Measurements from ENCODE around the gene KRT38.
"Not testable (repeated sequence)": the region's sequence is repeated elsewhere in the genome, so short reads cannot be mapped to it uniquely, and the experiment has no call there.

KRT38 gene

GRCh38 chr17:41457676-41458075, 16.9 kb upstream of the KRT38 start:
- DNase-seq: no peak

- no peak for DNase-seq
Measured at GRCh38 chr17:41456204-41456603, 15.4 kb upstream of the KRT38 start.

- no peak for DNase-seq
Measured at GRCh38 chr17:41455236-41455635, 14.5 kb upstream of the KRT38 start.

- DNase-seq: no peak
Measured at GRCh38 chr17:41453066-41453465, 12.3 kb upstream of the KRT38 start.

- DNase-seq: no peak
Measured at GRCh38 chr17:41452281-41452680, 11.5 kb upstream of the KRT38 start.

GRCh38 chr17:41451154-41451728, 10.5 kb upstream of the KRT38 start:
- DNase-seq: no peak

- no peak for DNase-seq
Measured at GRCh38 chr17:41449008-41449407, 8.2 kb upstream of the KRT38 start.

GRCh38 chr17:41448506-41448905, 7.7 kb upstream of the KRT38 start:
- no peak for DNase-seq

GRCh38 chr17:41446806-41447205, 6.0 kb upstream of the KRT38 start:
- DNase-seq: no peak

- DNase-seq: no peak
Measured at GRCh38 chr17:41444640-41445039, 3.9 kb upstream of the KRT38 start.

- DNase-seq: no peak
Measured at GRCh38 chr17:41444186-41444585, 3.4 kb upstream of the KRT38 start.

- no peak for DNase-seq
Measured at GRCh38 chr17:41442739-41443138, 2.0 kb upstream of the KRT38 start.

GRCh38 chr17:41439375-41439774, 1.4 kb downstream of the KRT38 start:
- DNase-seq: no peak

GRCh38 chr17:41437769-41438168, 3.0 kb downstream of the KRT38 start:
- no peak for DNase-seq

- no peak for DNase-seq
Measured at GRCh38 chr17:41437254-41437653, 3.5 kb downstream of the KRT38 start.

- DNase-seq: no peak
Measured at GRCh38 chr17:41434415-41434814, 6.4 kb downstream of the KRT38 start.

GRCh38 chr17:41434005-41434404, 6.8 kb downstream of the KRT38 start:
- no peak for DNase-seq

GRCh38 chr17:41433586-41433985, 7.2 kb downstream of the KRT38 start:
- no peak for DNase-seq

- not testable (repeated sequence) for DNase-seq
Measured at GRCh38 chr17:41430376-41430775, 10.4 kb downstream of the KRT38 start.

- DNase-seq: no peak
Measured at GRCh38 chr17:41429667-41430066, 11.1 kb downstream of the KRT38 start.

- no peak for DNase-seq
Measured at GRCh38 chr17:41428591-41429291, 12.0 kb downstream of the KRT38 start.

- no peak for DNase-seq
Measured at GRCh38 chr17:41424111-41424635, 16.6 kb downstream of the KRT38 start, which contains the start of gene KRT37. KRT37 (minus strand) TSS chr17:41424585; CDS start chr17:41424523, 62 bp downstream.

- DNase-seq: not testable (repeated sequence)
Measured at GRCh38 chr17:41422586-41422985, 18.2 kb downstream of the KRT38 start.

- DNase-seq: no peak
Measured at GRCh38 chr17:41421617-41422016, 19.2 kb downstream of the KRT38 start.

- no peak for DNase-seq
Measured at GRCh38 chr17:41421116-41421515, 19.7 kb downstream of the KRT38 start.

Data from activated CD4-positive, alpha-beta T cell treated with anti-CD3 and anti-CD28 coated beads, Interleukin-10, Interleukin-2, amounts not matched to agents 100 ng/mL and 50 ng/mL, durations not matched to agents 16 hours and 8 hours (primary cell).